ENCODE measurements around the gene IGSF23.

IGSF23 gene

GRCh38 chr19:44643605-44644401 lies 30.4 kb downstream of the IGSF23 start, which contains the start of gene PVR:
PVR (plus strand) TSS chr19:44643910; CDS start chr19:44644097, 187 bp downstream.
- DNase-seq = peak; percentile 69

DNA sequence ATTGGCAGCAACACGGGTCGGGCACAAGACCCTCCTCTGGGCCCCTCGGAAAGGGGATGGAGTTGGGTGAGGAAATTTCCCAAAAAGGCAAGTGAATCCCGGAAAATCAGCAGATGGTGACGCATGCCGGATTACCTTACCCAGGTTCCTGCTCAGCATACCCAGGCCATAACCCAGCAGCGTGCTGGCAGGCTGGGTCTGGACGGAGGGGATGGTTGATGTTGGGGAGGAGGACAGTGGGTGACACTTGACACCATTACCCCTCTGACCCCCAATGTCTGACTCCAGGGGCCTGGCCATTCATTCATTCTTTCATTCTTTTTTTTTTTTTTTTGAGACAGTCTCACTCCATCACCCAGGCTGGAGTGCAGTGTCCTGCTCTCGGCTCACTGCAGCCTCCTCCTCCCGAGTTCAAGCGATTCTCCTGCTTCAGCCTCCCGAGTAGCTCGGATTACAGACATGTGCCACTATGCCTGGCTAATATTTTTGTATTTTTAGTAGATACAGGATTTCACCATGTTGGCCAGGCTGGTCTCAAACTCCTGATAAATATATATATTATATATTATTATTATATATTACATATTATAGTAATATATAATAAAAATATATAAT lies 31.1 kb downstream of the IGSF23 start:
- DNase-seq = no peak

GRCh38 chr19:44645407-44646048 lies 32.2 kb downstream of the IGSF23 start:
- no peak for DNase-seq

DNA sequence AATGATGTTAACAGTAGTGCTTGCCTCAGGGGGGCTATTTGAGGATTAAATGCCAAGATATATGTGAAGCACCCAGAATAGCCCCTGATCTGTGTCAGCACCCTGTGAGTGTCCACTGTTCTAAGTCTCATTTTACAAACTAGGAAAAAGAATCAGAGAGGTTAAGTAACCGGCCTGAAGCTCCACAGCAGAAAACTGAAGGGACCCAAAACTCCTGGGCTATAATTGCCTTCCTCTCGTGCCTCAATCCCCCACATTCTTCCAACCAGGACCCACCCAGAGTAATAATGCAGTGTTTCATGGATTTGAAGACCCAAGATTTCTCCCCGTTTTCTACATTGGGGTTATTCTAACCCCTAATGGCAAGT lies 32.7 kb downstream of the IGSF23 start:
- no peak for DNase-seq

DNA sequence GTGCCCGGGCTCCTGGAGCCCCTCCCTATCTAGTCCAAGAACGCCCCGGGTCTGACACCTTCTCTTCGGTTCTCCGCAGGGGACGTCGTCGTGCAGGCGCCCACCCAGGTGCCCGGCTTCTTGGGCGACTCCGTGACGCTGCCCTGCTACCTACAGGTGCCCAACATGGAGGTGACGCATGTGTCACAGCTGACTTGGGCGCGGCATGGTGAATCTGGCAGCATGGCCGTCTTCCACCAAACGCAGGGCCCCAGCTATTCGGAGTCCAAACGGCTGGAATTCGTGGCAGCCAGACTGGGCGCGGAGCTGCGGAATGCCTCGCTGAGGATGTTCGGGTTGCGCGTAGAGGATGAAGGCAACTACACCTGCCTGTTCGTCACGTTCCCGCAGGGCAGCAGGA lies 33.8 kb downstream of the IGSF23 start:
- DNase-seq = no peak

DNA sequence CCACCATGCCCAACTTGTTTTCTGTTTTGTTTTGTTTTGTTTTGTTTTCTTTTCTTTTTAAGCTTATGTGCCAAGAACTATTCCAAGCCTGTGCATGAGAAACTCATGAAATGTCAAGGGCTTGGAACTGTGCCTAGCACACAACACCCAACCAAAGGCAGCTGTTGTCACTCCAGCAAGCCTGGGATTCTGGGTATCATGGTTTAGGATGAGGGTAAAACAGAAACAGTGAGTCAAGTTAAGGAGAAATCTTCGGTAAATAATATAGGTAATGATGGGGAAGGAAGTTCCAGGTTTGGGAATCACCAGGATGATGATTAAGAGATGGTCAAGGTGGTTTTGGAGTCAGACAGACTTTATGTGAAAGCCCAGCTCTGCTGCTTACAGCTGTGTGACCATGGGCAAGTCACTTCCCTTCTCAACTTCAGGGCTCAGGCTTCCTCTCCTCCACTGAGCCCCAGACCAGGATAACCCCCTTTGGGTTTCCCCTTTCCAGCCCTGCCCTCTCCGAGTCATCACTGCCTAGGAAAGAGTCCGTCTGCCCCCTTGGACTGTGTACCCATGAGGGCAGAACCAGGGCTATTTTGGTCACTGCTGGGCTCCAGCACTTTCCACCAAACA lies 35.4 kb downstream of the IGSF23 start:
- no peak for DNase-seq

- no peak for DNase-seq
Measured at GRCh38 chr19:44649578-44650145, 36.3 kb downstream of the IGSF23 start.

GRCh38 chr19:44653343-44653742 lies 40.0 kb downstream of the IGSF23 start:
- no peak for DNase-seq

DNA sequence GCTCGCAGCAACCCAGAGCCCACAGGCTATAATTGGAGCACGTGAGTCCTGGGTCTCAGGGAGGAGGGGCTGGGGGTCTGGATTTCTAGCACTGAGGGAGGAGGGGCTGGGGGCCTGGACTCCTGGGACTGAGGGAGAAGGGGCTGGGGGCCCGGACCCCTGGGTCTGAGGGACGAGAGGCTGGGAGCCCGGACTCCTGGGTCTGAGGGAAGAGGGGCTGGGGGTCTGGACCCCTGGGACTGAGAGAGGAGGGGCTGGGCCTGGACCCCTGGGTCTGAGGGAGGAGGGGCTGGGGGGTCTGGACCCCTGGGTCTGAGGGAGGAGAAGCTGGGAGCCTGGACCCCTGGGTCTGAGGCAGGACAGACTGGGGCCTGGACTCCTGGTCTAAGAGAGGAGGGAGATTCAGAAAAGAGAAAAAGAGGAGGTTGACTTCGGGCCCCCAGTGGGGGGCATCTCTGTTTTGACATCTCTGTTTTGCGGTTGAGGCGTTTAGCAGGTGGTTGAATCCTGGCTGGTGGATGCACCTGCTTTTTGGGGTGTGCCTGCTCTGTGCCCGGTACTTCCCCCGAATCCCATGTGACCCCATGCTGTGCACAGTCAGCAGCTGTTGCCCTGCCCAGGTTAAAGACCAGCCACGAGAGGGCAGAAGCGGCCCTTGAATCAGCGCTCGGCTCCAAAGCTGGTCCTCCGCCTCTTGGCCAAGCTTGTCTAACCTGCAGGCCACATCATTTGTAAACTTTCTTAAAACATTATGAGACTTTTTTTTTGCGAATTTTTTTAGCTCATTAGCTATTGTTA lies 40.8 kb downstream of the IGSF23 start:
- DNase-seq = peak; percentile 10

- peak; percentile 8 for DNase-seq
Measured at GRCh38 chr19:44657211-44657921, 44.0 kb downstream of the IGSF23 start.

GRCh38 chr19:44658069-44658733 lies 44.8 kb downstream of the IGSF23 start:
- no peak for DNase-seq

DNA sequence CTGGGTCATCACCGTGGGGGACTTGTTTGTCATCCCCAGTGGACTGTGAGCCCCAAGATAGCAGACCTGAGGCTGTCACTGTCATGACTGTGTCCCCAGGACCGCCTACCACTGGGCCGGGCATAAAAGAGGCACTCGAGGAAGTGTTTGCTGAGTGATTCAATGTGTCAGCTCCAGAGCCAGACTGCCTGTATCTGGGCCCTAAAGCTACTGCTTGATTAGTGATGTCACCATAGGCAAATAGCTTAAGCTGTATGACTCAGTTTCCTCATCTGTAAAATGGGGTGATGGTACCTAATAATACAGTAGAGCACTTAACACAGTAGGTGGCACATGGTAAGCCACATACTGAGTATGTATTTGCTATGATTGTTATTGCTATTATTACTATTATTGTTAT lies 46.7 kb downstream of the IGSF23 start:
- no peak for DNase-seq

GRCh38 chr19:44661205-44661604 lies 47.8 kb downstream of the IGSF23 start:
- no peak for DNase-seq

GRCh38 chr19:44661904-44662303 lies 48.5 kb downstream of the IGSF23 start:
- no peak for DNase-seq

- no peak for DNase-seq
Measured at GRCh38 chr19:44662691-44663385, 49.5 kb downstream of the IGSF23 start.

DNA sequence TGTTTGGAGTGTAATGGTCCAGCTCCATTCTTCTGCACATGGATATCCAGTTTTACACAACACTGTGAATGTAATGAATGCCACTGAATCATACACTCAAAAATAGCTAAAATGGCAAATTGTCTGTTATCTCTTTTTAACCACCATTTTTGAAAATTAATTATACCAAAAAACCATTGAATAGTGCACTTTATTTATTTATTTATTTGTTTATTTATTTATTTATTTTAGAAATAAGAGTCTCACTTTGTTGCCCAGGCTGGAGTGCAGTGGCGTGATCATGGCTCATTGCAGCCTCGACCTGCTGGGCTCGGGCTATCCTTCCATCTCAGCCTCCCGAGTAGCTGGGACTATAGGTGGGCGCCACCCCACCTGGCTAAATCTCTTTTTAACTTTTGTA lies 50.6 kb downstream of the IGSF23 start:
- DNase-seq = no peak

DNA sequence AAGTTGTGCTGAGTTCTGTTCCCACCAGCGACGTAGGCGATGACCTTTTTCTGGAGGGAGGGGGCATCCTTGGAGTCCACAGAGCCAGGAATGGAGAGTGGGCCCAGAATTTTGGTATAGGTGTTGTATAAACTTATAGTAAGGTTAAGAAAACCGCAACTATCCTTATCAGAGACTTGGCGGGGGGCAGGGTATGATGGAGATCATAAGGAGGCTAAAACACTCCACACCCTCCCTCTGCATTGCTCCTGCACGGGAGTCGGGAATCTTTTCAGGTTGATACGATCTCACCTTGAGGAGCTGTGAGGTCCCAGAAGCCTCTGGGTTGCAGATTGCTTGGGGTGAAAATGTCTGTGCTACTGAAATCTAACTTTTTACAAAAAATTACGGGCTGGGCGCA lies 51.6 kb downstream of the IGSF23 start:
- no peak for DNase-seq

- no peak for DNase-seq
Measured at GRCh38 chr19:44666852-44667556, 53.6 kb downstream of the IGSF23 start.

- no peak for DNase-seq
Measured at GRCh38 chr19:44668985-44669764, 55.8 kb downstream of the IGSF23 start.
